NCI-H146 treated with DMSO at 0.1 percent for 48 hours (cell line): ENCODE measurements around the gene EXOC1.

Source experiments
- DNase-seq: peaks from one replicate; lab custom pipeline; 2025; ENCODE audit not compliant: unreplicated experiment; lab: John Stamatoyannopoulos, UW

EXOC1 gene

GRCh38 chr4:55947912-55948725 lies 94.7 kb downstream of the EXOC1 start:
- no peak for DNase-seq

GRCh38 chr4:55948726-55949481 lies 95.5 kb downstream of the EXOC1 start, which contains the start of gene CEP135:
Gene CEP135, plus strand, starts transcription at chr4:55948945. Its CDS starts 3,186 bp downstream, at chr4:55952131.
- peak; percentile 92 for DNase-seq

GRCh38 chr4:55949482-55949802 lies 96.0 kb downstream of the EXOC1 start:
- peak; percentile 32 for DNase-seq

GRCh38 chr4:55951191-55951922 lies 97.9 kb downstream of the EXOC1 start:
- DNase-seq = no peak
